HG02678 (cell line): ENCODE results near the gene DIPK1B.
"Not testable (repeated sequence)": the region's sequence is repeated elsewhere in the genome, so short reads cannot be mapped to it uniquely, and the experiment has no call there.

Experiments
- ATAC-seq: cut with Tn5 transposase; IDR thresholded peaks from one replicate; pipeline ENCODE4 v1.9.1; 2021; ENCODE audit warnings: mild to moderate bottlenecking, moderate library complexity; ENCODE audit not compliant: unreplicated experiment

The DIPK1B gene

GRCh38 chr9:136762915-136763648, 50.7 kb downstream of the DIPK1B start:
- ATAC-seq, result no peak

GRCh38 chr9:136763649-136764035, 51.3 kb downstream of the DIPK1B start:
- no peak for ATAC-seq

DNA sequence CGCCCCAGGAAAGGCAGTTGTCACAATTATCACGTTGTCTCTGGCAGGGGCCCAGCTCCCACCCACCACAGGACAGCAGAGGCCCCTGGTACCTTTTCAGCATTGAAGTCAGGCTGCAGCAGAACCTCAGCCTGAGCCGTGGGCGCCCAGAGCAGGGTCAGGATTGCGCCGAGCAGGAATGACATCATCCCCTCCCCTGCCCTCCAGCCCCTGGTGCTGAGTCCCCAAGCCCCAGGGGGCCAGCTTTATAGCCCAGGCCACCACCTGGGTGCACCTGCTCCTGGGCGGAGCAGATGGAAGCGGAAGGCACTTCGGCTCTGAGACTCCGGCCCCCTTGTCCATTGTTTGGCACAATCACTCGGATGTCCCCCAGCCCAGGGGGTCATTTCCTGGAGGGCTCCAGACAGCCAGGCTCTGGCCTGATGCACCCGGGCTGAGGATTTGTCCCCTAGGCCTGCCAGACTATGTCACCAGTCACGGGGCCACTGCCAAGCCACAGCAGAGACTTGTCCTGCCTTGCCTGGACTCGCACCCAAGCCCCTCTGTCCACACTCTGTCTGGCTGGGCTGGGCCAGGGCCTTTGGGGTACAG, 52.0 kb downstream of the DIPK1B start, which contains the start of gene LCN15:
Gene LCN15 (minus strand): TSS at position 218 of the 591 bp plus-strand sequence. CDS start 30 bp downstream, at position 188.
- no peak for ATAC-seq

- no peak for ATAC-seq
Measured at GRCh38 chr9:136765041-136765440, 52.7 kb downstream of the DIPK1B start.

GRCh38 chr9:136765745-136766409, 53.5 kb downstream of the DIPK1B start:
- peak; percentile 65 for ATAC-seq

- not testable (repeated sequence) for ATAC-seq
Measured at GRCh38 chr9:136766410-136767120, 54.2 kb downstream of the DIPK1B start.

DNA sequence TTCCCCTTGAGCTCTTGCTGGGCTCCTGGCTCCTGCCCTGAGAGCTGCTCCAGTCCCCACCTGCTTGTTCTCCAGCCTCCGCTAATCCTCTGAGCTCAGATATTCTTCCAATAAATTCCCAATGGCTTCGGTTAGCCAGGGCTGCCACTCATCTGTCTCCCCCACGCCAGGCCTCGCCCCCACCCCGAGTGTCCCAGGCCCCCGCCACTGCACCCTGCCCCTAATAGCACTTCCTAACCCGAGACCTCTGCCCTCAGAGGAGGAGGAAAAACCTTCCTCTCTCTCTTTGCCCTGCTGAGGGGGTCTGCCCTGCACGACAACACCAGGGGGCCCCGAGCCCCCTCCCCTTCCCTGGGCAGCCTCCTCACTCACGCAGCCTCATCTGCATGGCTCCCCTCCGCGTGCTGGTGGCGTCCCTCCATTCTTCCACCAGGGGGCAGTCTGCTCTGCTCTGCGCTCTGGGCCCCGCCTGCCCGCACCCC, 57.4 kb downstream of the DIPK1B start:
- ATAC-seq, result no peak

GRCh38 chr9:136771907-136772415, 59.6 kb downstream of the DIPK1B start:
- ATAC-seq, result no peak

GRCh38 chr9:136773386-136774044, 61.1 kb downstream of the DIPK1B start:
- ATAC-seq, result no peak
